IPS-18a (cell line): ENCODE measurements around the gene CACNA1C.
"Not testable (repeated sequence)": the region's sequence is repeated elsewhere in the genome, so short reads cannot be mapped to it uniquely, and the experiment has no call there.

Source experiments
- H3K27ac ChIP-seq: one replicate; pipeline ENCODE4 v1.5.1; 2013; ENCODE audit warnings: low read length
- H3K27me3 ChIP-seq: one replicate; pipeline ENCODE4 v1.6.1; 2013; ENCODE audit warnings: mild to moderate bottlenecking, low read length; ENCODE audit not compliant: control insufficient read depth, insufficient read depth
- H3K36me3 ChIP-seq: one replicate; pipeline ENCODE4 v1.6.1; 2013; ENCODE audit warnings: low read depth, low read length; ENCODE audit not compliant: control insufficient read depth
- H3K4me1 ChIP-seq: one replicate; pipeline ENCODE4 v1.6.1; 2013; ENCODE audit warnings: low read depth, low read length; ENCODE audit not compliant: control insufficient read depth
- H3K4me3 ChIP-seq: one replicate; pipeline ENCODE4 v1.5.1; 2013; ENCODE audit warnings: low read length
- H3K9ac ChIP-seq: one replicate; pipeline ENCODE4 v1.6.1; 2013; ENCODE audit warnings: mild to moderate bottlenecking, low read length, moderate library complexity
- H3K9me3 ChIP-seq: one replicate; pipeline ENCODE4 v1.6.1; 2013; ENCODE audit warnings: low read depth, low read length; ENCODE audit not compliant: control insufficient read depth

CACNA1C gene

GRCh38 chr12:2083561-2083960, 30.8 kb downstream of the CACNA1C start:
- no peak overlapping the region for H3K9ac ChIP-seq
- H3K4me3 ChIP-seq = no peak overlapping the region
- H3K4me1 ChIP-seq = no peaks in the 10 kb centered on the region
- H3K9me3 ChIP-seq = no peaks in the 10 kb centered on the region
- no peaks in the 10 kb centered on the region for H3K36me3 ChIP-seq
- H3K27me3 ChIP-seq = no peaks in the 10 kb centered on the region
- no peak overlapping the region for H3K27ac ChIP-seq

GRCh38 chr12:2084553-2085296, 31.9 kb downstream of the CACNA1C start:
- no peaks in the 10 kb centered on the region for H3K9me3 ChIP-seq
- no peak overlapping the region for H3K9ac ChIP-seq
- no peaks in the 10 kb centered on the region for H3K36me3 ChIP-seq
- H3K4me1 ChIP-seq = no peaks in the 10 kb centered on the region
- no peak overlapping the region for H3K4me3 ChIP-seq
- H3K27ac ChIP-seq = no peak overlapping the region
- no peaks in the 10 kb centered on the region for H3K27me3 ChIP-seq

DNA sequence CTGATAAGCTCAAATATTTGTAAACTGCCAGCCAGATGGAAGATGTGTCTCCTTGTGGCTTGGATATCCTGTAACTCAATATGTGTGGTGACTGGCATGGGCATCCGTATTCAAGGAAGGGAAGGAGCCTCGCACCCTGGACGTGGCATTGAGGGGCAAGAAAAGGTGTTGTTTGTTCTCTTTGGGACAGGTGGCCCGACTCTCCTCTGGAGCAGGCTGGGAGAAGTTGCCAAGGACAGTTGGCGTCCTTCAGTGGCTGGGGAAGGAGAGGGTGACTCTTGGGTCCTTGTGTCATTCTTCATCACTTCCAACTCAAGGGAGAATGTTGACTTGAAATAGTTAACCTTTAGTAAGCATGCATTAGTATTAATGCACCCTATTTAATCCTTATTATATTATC, 39.6 kb downstream of the CACNA1C start:
- Histone ChIP-seq H3K27me3 (no peaks in the 10 kb centered on the region), H3K4me3 (no peak overlapping the region), H3K36me3 (no peaks in the 10 kb centered on the region), H3K9me3 (no peaks in the 10 kb centered on the region), H3K9ac (no peak overlapping the region), H3K4me1 (peaks cover 3% of the 10 kb centered on the region), H3K27ac (no peak overlapping the region)

- no peaks in the 10 kb centered on the region for H3K36me3 ChIP-seq
- H3K4me3 ChIP-seq = no peak overlapping the region
- no peak overlapping the region for H3K9ac ChIP-seq
- H3K4me1 ChIP-seq = peaks cover 3% of the 10 kb centered on the region
- no peak overlapping the region for H3K27ac ChIP-seq
- H3K9me3 ChIP-seq = no peaks in the 10 kb centered on the region
- no peaks in the 10 kb centered on the region for H3K27me3 ChIP-seq
Observed at GRCh38 chr12:2092890-2093289, 40.1 kb downstream of the CACNA1C start.

GRCh38 chr12:2094597-2094996, 41.8 kb downstream of the CACNA1C start:
- H3K4me3 ChIP-seq = no peak overlapping the region
- no peak overlapping the region for H3K27ac ChIP-seq
- no peaks in the 10 kb centered on the region for H3K27me3 ChIP-seq
- no peaks in the 10 kb centered on the region for H3K9me3 ChIP-seq
- H3K9ac ChIP-seq = no peak overlapping the region
- H3K36me3 ChIP-seq = no peaks in the 10 kb centered on the region
- H3K4me1 ChIP-seq = peaks cover 3% of the 10 kb centered on the region

- Histone ChIP-seq H3K9me3 (no peaks in the 10 kb centered on the region), H3K27ac (no peak overlapping the region), H3K27me3 (no peaks in the 10 kb centered on the region), H3K4me3 (no peak overlapping the region), H3K36me3 (no peaks in the 10 kb centered on the region), H3K9ac (no peak overlapping the region), H3K4me1 (peaks cover 3% of the 10 kb centered on the region)
Observed at GRCh38 chr12:2095878-2096277, 43.1 kb downstream of the CACNA1C start.

DNA sequence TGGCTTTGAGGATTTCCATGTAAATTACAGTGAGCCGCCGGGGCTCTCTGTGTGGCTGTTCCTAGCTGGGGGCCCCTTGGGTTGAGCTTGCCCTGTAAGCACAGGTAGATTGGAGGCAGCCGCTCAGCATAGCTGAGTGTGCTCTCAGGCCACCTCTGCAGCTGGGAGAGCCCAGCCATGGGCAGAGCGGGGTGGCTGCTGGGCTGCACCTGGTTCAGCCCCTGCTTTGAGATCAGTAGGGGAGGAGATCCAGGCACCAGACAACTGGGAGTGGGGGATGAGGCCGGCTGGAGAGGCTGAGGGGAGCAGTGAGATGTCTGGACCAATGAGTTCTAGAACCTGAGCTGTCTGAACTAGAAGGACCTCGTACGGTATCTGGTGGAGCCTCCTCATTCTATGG, 44.8 kb downstream of the CACNA1C start:
- Histone ChIP-seq H3K27me3 (no peaks in the 10 kb centered on the region), H3K4me3 (no peak overlapping the region), H3K9ac (no peak overlapping the region), H3K4me1 (peaks cover 3% of the 10 kb centered on the region), H3K36me3 (no peaks in the 10 kb centered on the region), H3K9me3 (no peaks in the 10 kb centered on the region), H3K27ac (no peak overlapping the region)

GRCh38 chr12:2098852-2099251, 46.1 kb downstream of the CACNA1C start:
- Histone ChIP-seq H3K27me3 (no peaks in the 10 kb centered on the region), H3K4me1 (peaks cover 3% of the 10 kb centered on the region), H3K27ac (no peak overlapping the region), H3K4me3 (no peak overlapping the region), H3K9ac (no peak overlapping the region), H3K9me3 (no peaks in the 10 kb centered on the region), H3K36me3 (no peaks in the 10 kb centered on the region)

DNA sequence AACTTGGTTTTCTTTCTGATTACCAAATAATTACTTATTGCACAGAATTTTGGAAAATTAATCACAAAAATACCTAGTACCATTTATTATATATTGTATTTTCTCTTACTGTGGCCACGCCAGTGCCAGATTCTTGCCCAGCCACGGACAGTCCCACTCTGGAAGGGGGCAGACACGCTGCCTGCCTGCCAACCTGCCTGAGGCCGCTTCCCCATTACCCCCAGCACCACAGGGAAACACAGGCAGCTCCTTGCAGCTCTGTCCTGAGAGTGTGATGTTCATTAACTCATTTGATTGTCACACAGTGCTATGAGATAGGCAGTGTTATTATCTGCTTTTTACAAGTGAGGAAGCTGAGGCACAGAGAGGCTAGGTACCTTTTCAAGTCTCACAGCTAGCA, 46.8 kb downstream of the CACNA1C start:
- Histone ChIP-seq H3K4me1 (peaks cover 3% of the 10 kb centered on the region), H3K27ac (no peak overlapping the region), H3K9me3 (no peaks in the 10 kb centered on the region), H3K9ac (no peak overlapping the region), H3K36me3 (no peaks in the 10 kb centered on the region), H3K27me3 (no peaks in the 10 kb centered on the region), H3K4me3 (no peak overlapping the region)

GRCh38 chr12:2101359-2101758, 48.6 kb downstream of the CACNA1C start:
- no peaks in the 10 kb centered on the region for H3K27me3 ChIP-seq
- H3K9ac ChIP-seq = no peak overlapping the region
- H3K9me3 ChIP-seq = no peaks in the 10 kb centered on the region
- H3K4me3 ChIP-seq = no peak overlapping the region
- H3K4me1 ChIP-seq = no peaks in the 10 kb centered on the region
- H3K27ac ChIP-seq = no peak overlapping the region
- no peaks in the 10 kb centered on the region for H3K36me3 ChIP-seq

DNA sequence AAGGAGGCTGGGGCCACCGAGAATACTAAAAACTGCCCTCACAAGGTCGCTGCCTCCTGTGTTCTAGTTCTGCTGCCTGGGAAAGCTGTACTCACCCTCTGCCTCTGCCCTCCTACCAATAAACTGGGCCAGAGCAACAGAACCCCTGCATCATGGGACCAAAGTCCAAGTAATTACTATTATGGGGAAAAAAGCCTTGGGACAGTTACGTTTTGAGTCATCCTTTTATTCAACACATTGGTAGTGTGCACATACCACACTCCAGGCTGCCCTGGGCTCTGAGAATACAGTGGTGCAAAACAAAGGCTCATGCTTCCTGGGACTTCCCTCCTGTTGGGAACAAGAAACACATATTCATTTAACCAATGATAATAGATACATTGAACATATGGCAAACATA, 49.0 kb downstream of the CACNA1C start:
- H3K9me3 ChIP-seq = no peaks in the 10 kb centered on the region
- no peaks in the 10 kb centered on the region for H3K27me3 ChIP-seq
- H3K27ac ChIP-seq = no peak overlapping the region
- H3K9ac ChIP-seq = no peak overlapping the region
- H3K4me1 ChIP-seq = no peaks in the 10 kb centered on the region
- no peaks in the 10 kb centered on the region for H3K36me3 ChIP-seq
- H3K4me3 ChIP-seq = no peak overlapping the region

DNA sequence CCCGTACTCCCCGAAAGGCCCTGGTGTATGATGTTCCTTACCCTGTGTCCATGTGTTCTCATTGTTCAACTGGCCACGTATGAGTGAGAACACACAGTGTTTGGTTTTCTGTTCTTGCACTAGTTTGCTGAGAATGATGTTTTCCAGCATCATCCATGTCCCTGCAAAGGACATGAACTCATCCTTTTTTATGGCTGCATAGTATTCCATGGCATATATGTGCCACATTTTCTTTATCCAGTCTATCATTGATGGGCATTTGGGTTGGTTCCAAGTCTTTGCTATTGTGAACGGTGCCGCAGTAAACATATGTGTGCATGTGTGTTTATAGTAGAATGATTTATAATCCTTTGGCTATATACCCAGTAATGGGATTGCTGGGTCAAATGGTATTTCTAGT, 49.9 kb downstream of the CACNA1C start:
- not testable (repeated sequence) for H3K27ac ChIP-seq, H3K4me1 ChIP-seq, H3K4me3 ChIP-seq, H3K9me3 ChIP-seq, H3K27me3 ChIP-seq, H3K9ac ChIP-seq, H3K36me3 ChIP-seq
